HL-60 (cell line): ENCODE measurements around the gene COPE.

ENCODE experiments used
- DNase-seq, 2 experiments: peaks; one replicate each; pipeline ENCODE4 v3.0.0-alpha.2; 2010 to 2020; ENCODE audit warnings: low read depth in 1 of 2, low spot score in 1 of 2
- H3K27ac ChIP-seq: fragments of 250-450 bp; sonication (Bioruptor Pico); replicated peaks from 2 replicates; pipeline ENCODE4 v1.5.1; 2020; ENCODE audit warnings: mild to moderate bottlenecking, moderate library complexity
- H3K27me3 ChIP-seq: fragments of 250-450 bp; sonication (Bioruptor Pico); 2 replicates; pipeline ENCODE4 v1.5.1; 2021; ENCODE audit warnings: mild to moderate bottlenecking, moderate library complexity; ENCODE audit not compliant: insufficient read depth, poor library complexity, severe bottlenecking
- H3K4me3 ChIP-seq: replicated peaks from 2 replicates; pipeline ENCODE4 v1.5.1; 2011; ENCODE audit warnings: mild to moderate bottlenecking, control low read depth, low read length; ENCODE audit not compliant: insufficient read depth
- CTCF ChIP-seq: IDR thresholded peaks from one replicate; pipeline ENCODE4 v1.5.1; 2011; ENCODE audit warnings: low read length, control low read depth, inconsistent platforms; ENCODE audit not compliant: insufficient read depth
- GABPA ChIP-seq: IDR thresholded peaks from 2 replicates; pipeline ENCODE4 v1.6.1; 2012; ENCODE audit warnings: low read depth
- POLR2AphosphoS5 ChIP-seq: IDR thresholded peaks from 2 replicates; pipeline ENCODE4 v1.6.1; 2012; ENCODE audit warnings: low read depth
- SPI1 ChIP-seq: IDR thresholded peaks from 2 replicates; pipeline ENCODE4 v1.6.1; 2012; ENCODE audit warnings: low read depth, mild to moderate bottlenecking, borderline replicate concordance
- TF ChIP-seq, protein P1 (sequence below): IDR thresholded peaks from 2 replicates; pipeline ENCODE4 v1.6.1; 2012; ENCODE audit warnings: low read depth; ENCODE audit not compliant: insufficient replicate concordance

The COPE gene

GRCh38 chr19:18949858-18950257 lies 30.7 kb upstream of the COPE start:
- Histone ChIP-seq H3K27ac (no peak overlapping the region), H3K4me3 (no peak overlapping the region), H3K27me3 (no peaks in the 10 kb centered on the region)
- no peak for DNase-seq
- TF ChIP-seq, protein P1, sequence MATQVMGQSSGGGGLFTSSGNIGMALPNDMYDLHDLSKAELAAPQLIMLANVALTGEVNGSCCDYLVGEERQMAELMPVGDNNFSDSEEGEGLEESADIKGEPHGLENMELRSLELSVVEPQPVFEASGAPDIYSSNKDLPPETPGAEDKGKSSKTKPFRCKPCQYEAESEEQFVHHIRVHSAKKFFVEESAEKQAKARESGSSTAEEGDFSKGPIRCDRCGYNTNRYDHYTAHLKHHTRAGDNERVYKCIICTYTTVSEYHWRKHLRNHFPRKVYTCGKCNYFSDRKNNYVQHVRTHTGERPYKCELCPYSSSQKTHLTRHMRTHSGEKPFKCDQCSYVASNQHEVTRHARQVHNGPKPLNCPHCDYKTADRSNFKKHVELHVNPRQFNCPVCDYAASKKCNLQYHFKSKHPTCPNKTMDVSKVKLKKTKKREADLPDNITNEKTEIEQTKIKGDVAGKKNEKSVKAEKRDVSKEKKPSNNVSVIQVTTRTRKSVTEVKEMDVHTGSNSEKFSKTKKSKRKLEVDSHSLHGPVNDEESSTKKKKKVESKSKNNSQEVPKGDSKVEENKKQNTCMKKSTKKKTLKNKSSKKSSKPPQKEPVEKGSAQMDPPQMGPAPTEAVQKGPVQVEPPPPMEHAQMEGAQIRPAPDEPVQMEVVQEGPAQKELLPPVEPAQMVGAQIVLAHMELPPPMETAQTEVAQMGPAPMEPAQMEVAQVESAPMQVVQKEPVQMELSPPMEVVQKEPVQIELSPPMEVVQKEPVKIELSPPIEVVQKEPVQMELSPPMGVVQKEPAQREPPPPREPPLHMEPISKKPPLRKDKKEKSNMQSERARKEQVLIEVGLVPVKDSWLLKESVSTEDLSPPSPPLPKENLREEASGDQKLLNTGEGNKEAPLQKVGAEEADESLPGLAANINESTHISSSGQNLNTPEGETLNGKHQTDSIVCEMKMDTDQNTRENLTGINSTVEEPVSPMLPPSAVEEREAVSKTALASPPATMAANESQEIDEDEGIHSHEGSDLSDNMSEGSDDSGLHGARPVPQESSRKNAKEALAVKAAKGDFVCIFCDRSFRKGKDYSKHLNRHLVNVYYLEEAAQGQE: no peak
- TF ChIP-seq POLR2AphosphoS5 (no peak), CTCF (no peak), SPI1 (no peak), GABPA (no peak)

- TF ChIP-seq SPI1: no peak
- no peak overlapping the region for H3K27ac ChIP-seq
- H3K27me3 ChIP-seq: no peaks in the 10 kb centered on the region
Observed at GRCh38 chr19:18948976-18949356, 29.8 kb upstream of the COPE start.

GRCh38 chr19:18948075-18948975 lies 29.1 kb upstream of the COPE start:
- DNase-seq: no peak
- Histone ChIP-seq H3K27ac (no peak overlapping the region), H3K4me3 (no peak overlapping the region), H3K27me3 (no peaks in the 10 kb centered on the region)
- TF ChIP-seq GABPA: no peak
- TF ChIP-seq, protein P1: no peak
- no peak for TF ChIP-seq SPI1
- no peak for TF ChIP-seq POLR2AphosphoS5
- no peak for TF ChIP-seq CTCF

More at GRCh38 chr19:18948976-18949356, 29.8 kb upstream of the COPE start:
- DNase-seq: no peak
- no peak overlapping the region for H3K4me3 ChIP-seq

DNA sequence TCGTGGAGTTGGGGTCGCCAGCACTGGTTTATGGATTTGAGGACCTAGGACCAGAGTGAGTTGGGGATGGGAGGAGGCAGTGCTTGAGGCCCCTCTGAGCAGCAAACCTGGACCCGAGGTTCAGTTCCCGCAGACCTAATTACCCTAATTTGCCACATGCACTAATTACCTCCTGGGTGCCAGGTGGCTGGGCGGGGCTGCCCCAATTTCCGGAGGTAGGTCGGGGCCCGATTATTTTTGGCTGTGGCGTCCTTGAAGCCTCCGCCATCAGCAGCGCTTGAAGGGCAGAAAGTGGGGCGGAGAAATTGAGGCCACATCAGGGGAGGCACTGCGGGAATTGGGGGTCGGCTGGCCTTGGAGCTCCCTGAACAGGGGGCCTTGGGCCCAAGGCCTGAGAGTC lies 27.7 kb upstream of the COPE start:
- no peak overlapping the region for H3K27ac ChIP-seq
- TF ChIP-seq, protein P1: no peak
- TF ChIP-seq GABPA (no peak), SPI1 (no peak), CTCF (no peak), POLR2AphosphoS5 (no peak)
- H3K4me3 ChIP-seq: no peak overlapping the region
- no peak for DNase-seq
- no peaks in the 10 kb centered on the region for H3K27me3 ChIP-seq
